Activated T-cell treated with anti-CD3 and anti-CD28 coated beads, Interleukin-2, amount 50 U/mL, for 24 hours (primary cell): ENCODE data around the gene PCDHA5.
"Not testable (repeated sequence)": the region's sequence is repeated elsewhere in the genome, so short reads cannot be mapped to it uniquely, and the experiment has no call there.

Experiments used
- DNase-seq: peaks from one replicate; pipeline ENCODE4 v3.0.0-alpha.2; 2020
- H3K27ac Mint-ChIP-seq: 2 replicates; pipeline ENCODE4 v1.8.0; 2020; ENCODE audit warnings: mild to moderate bottlenecking, mixed read lengths
- H3K27me3 Mint-ChIP-seq: 2 replicates; pipeline ENCODE4 v1.8.0; 2020; ENCODE audit warnings: mixed read lengths
- H3K36me3 Mint-ChIP-seq: 2 replicates; pipeline ENCODE4 v1.8.0; 2020; ENCODE audit warnings: low read depth, mixed read lengths
- H3K4me1 Mint-ChIP-seq: 2 replicates; pipeline ENCODE4 v1.8.0; 2020; ENCODE audit warnings: low read depth, mixed read lengths
- H3K4me3 Mint-ChIP-seq: 2 replicates; pipeline ENCODE4 v1.8.0; 2020; ENCODE audit warnings: mild to moderate bottlenecking, moderate library complexity, mixed read lengths
- H3K9me3 Mint-ChIP-seq: 2 replicates; pipeline ENCODE4 v1.8.0; 2020; ENCODE audit warnings: mixed read lengths

PCDHA5 gene

GRCh38 chr5:140821375-140822280, at the start of gene PCDHA5:
Gene PCDHA5, plus strand, starts transcription at chr5:140821613.
- peak; percentile 32 for DNase-seq
- no peak within 1 kb of the TSS for H3K4me3 Mint-ChIP-seq
- peaks cover 17% of the 10 kb centered on the region for H3K9me3 Mint-ChIP-seq
- H3K27me3 Mint-ChIP-seq, result peaks cover 28% of the 10 kb centered on the region
- H3K27ac Mint-ChIP-seq, result no peak within 1 kb of the TSS
- peaks cover 6% of the 10 kb centered on the region for H3K36me3 Mint-ChIP-seq
- no peaks in the 10 kb centered on the region for H3K4me1 Mint-ChIP-seq

GRCh38 chr5:140780512-140780911, 40.9 kb upstream of the PCDHA5 start:
- peaks cover 20% of the 10 kb centered on the region for H3K36me3 Mint-ChIP-seq
- H3K4me3 Mint-ChIP-seq, result no peak overlapping the region
- H3K27ac Mint-ChIP-seq, result no peak overlapping the region
- DNase-seq, result no peak
- peaks cover 21% of the 10 kb centered on the region for H3K27me3 Mint-ChIP-seq
- peaks cover 74% of the 10 kb centered on the region for H3K9me3 Mint-ChIP-seq
- H3K4me1 Mint-ChIP-seq, result no peaks in the 10 kb centered on the region

DNA sequence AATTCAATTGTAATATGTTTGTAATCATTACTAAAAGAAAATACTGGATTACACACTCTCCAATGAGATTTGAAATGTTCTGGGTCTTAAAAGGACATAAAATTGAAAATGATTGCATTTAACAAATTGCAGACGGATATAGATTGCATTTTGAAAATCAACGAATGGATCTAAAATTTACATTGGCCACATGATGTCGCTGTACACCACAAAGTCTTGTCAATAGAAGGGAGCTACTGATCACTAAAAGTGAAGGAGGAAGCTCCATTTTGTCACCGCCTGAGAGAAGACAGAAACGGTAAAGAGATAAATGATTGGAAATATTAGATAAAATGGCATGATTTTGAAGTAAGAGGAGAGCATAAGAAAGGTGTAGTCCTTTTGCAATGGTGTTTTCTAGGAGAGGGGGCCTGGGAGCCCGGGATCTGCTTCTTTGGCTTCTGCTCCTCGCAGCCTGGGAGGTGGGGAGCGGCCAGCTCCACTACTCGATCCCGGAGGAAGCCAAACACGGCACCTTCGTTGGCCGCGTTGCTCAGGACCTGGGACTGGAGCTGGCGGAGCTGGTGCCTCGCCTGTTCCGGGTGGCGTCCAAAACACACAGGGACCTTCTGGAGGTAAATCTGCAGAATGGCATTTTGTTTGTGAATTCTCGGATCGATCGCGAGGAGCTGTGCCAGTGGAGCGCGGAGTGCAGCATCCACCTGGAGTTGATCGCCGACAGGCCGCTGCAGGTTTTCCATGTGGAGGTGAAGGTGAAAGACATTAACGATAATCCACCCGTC, 35.3 kb upstream of the PCDHA5 start, which contains the start of gene PCDHA1:
Gene PCDHA1 (plus strand): TSS at position 236 of the 782 bp plus-strand sequence.
- DNase-seq, result no peak
- Mint-ChIP-seq H3K4me3 (no peak within 1 kb of the TSS), H3K27ac (no peak within 1 kb of the TSS), H3K36me3 (peaks cover 25% of the 10 kb centered on the region), H3K9me3 (peaks cover 64% of the 10 kb centered on the region), H3K27me3 (peaks cover 58% of the 10 kb centered on the region), H3K4me1 (no peaks in the 10 kb centered on the region)

- not testable (repeated sequence) for DNase-seq, H3K4me1 Mint-ChIP-seq, H3K27ac Mint-ChIP-seq, H3K4me3 Mint-ChIP-seq
- H3K36me3 Mint-ChIP-seq, result peaks cover 21% of the 10 kb centered on the region
- peaks cover 63% of the 10 kb centered on the region for H3K9me3 Mint-ChIP-seq
- H3K27me3 Mint-ChIP-seq, result peaks cover 68% of the 10 kb centered on the region
Measured at GRCh38 chr5:140787422-140787821, 34.0 kb upstream of the PCDHA5 start.

- not testable (repeated sequence) for DNase-seq, H3K4me3 Mint-ChIP-seq, H3K4me1 Mint-ChIP-seq, H3K27ac Mint-ChIP-seq
- H3K36me3 Mint-ChIP-seq, result peaks cover 21% of the 10 kb centered on the region
- peaks cover 61% of the 10 kb centered on the region for H3K9me3 Mint-ChIP-seq
- peaks cover 74% of the 10 kb centered on the region for H3K27me3 Mint-ChIP-seq
Measured at GRCh38 chr5:140787849-140788504, 33.4 kb upstream of the PCDHA5 start.

GRCh38 chr5:140791089-140791488, 30.3 kb upstream of the PCDHA5 start:
- peaks cover 1% of the 10 kb centered on the region for H3K4me1 Mint-ChIP-seq
- no peak overlapping the region for H3K27ac Mint-ChIP-seq
- H3K4me3 Mint-ChIP-seq, result no peak overlapping the region
- no peak for DNase-seq
- H3K27me3 Mint-ChIP-seq, result peaks cover 83% of the 10 kb centered on the region
- H3K9me3 Mint-ChIP-seq, result peaks cover 66% of the 10 kb centered on the region
- peaks cover 29% of the 10 kb centered on the region for H3K36me3 Mint-ChIP-seq

DNA sequence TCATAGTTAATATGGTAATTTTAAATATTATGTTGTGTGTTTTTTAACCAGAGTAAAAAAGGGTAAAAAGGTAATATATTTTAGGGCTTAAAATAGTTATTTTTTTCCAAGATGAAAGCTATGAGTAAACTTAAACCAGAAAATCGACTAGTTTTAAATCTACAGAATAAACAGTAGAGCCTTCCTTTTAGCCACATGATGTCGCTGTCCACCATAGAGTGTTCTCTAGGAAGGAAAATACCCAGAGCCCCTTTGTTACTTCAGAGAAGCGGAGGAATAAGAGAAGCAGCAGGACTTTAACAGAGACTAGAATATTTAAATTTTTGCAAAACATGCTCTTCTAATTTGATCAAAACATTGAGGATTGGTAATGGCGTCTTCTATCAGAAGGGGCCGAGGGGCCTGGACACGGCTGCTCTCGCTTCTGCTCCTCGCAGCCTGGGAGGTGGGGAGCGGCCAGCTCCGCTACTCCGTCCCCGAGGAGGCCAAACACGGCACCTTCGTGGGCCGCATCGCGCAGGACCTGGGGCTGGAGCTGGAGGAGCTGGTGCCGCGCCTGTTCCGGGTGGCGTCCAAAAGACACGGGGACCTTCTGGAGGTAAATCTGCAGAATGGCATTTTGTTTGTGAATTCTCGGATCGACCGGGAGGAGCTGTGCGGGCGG, 26.7 kb upstream of the PCDHA5 start, which contains the start of gene PCDHA2:
Gene PCDHA2 (plus strand): TSS at position 258 of the 664 bp plus-strand sequence.
- Mint-ChIP-seq H3K4me1 (peaks cover 1% of the 10 kb centered on the region), H3K27ac (no peak within 1 kb of the TSS), H3K36me3 (peaks cover 11% of the 10 kb centered on the region), H3K9me3 (peaks cover 53% of the 10 kb centered on the region), H3K4me3 (no peak within 1 kb of the TSS), H3K27me3 (peaks cover 57% of the 10 kb centered on the region)
- DNase-seq, result no peak

GRCh38 chr5:140795259-140795641, 26.2 kb upstream of the PCDHA5 start:
- Mint-ChIP-seq H3K4me3 (no peak overlapping the region), H3K9me3 (peaks cover 50% of the 10 kb centered on the region), H3K36me3 (peaks cover 10% of the 10 kb centered on the region)

GRCh38 chr5:140796072-140796717, 25.2 kb upstream of the PCDHA5 start:
- peaks cover 49% of the 10 kb centered on the region for H3K9me3 Mint-ChIP-seq
- not testable (repeated sequence) for DNase-seq, H3K4me1 Mint-ChIP-seq

More at GRCh38 chr5:140795259-140795641, 26.2 kb upstream of the PCDHA5 start:
- Mint-ChIP-seq H3K27ac (no peak overlapping the region), H3K27me3 (peaks cover 58% of the 10 kb centered on the region), H3K4me1 (peaks cover 1% of the 10 kb centered on the region)
- DNase-seq, result no peak

DNA sequence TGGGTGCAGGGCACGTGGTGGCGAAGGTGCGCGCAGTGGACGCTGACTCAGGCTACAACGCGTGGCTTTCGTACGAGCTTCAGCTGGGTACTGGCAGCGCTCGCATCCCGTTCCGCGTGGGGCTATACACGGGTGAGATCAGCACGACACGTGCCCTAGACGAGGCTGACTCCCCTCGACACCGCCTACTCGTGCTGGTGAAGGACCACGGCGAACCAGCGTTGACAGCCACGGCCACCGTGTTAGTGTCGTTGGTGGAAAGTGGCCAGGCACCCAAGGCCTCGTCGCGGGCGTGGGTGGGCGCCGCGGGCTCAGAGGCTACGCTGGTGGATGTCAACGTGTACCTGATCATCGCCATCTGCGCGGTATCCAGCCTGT, 24.7 kb upstream of the PCDHA5 start:
- no peak overlapping the region for H3K4me3 Mint-ChIP-seq
- DNase-seq, result no peak
- peaks cover 65% of the 10 kb centered on the region for H3K27me3 Mint-ChIP-seq
- H3K9me3 Mint-ChIP-seq, result peaks cover 46% of the 10 kb centered on the region
- no peak overlapping the region for H3K27ac Mint-ChIP-seq
- peaks cover 18% of the 10 kb centered on the region for H3K36me3 Mint-ChIP-seq
- peaks cover 1% of the 10 kb centered on the region for H3K4me1 Mint-ChIP-seq

More at GRCh38 chr5:140796072-140796717, 25.2 kb upstream of the PCDHA5 start:
- Mint-ChIP-seq H3K36me3 (peaks cover 14% of the 10 kb centered on the region), H3K27me3 (peaks cover 63% of the 10 kb centered on the region)
- H3K27ac Mint-ChIP-seq, H3K4me3 Mint-ChIP-seq: not testable (repeated sequence)

DNA sequence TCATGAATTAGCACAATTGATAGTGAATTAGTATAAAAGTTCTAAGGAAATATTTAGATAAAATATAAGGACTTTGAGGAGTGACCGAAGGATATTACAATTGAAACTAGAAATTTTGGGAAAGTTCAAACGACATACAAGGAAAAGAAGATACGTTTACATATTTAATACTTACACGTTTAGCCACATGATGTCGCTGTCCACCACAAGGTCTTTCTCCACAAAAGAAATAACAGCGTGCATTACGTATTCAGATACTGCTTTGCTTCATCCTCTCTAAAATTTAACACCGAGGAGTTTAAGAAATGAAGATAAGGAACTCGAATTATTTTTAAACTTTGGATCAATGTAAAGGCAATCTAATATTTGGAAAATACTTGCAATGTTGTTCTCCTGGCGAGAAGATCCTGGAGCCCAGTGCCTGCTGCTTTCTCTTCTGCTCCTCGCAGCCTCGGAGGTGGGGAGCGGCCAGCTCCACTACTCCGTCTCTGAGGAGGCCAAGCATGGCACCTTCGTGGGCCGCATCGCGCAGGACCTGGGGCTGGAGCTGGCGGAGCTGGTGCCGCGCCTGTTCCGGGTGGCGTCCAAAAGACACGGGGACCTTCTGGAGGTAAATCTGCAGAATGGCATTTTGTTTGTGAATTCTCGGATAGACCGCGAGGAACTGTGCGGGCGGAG, 20.5 kb upstream of the PCDHA5 start, which contains the start of gene PCDHA3:
Gene PCDHA3 (plus strand): TSS at position 242 of the 678 bp plus-strand sequence.
- Mint-ChIP-seq H3K27ac (peak within 1 kb of the TSS; percentile 22), H3K27me3 (peaks cover 53% of the 10 kb centered on the region), H3K4me3 (no peak within 1 kb of the TSS), H3K4me1 (no peaks in the 10 kb centered on the region), H3K36me3 (peaks cover 18% of the 10 kb centered on the region), H3K9me3 (peaks cover 36% of the 10 kb centered on the region)
- no peak for DNase-seq

DNA sequence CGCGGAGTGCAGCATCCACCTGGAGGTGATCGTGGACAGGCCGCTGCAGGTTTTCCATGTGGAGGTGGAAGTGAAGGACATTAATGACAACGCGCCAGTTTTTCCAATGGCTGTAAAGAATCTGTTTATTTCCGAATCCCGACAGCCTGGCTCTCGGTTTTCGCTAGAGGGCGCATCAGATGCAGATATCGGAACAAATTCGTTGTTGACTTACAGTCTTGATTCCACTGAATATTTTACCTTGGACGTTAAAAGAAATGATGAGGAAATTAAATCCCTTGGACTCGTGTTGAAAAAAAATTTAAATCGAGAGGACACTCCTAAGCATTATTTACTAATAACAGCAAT, 19.9 kb upstream of the PCDHA5 start:
- Mint-ChIP-seq H3K36me3 (peaks cover 18% of the 10 kb centered on the region), H3K9me3 (peaks cover 34% of the 10 kb centered on the region), H3K27me3 (peaks cover 57% of the 10 kb centered on the region), H3K4me3 (no peak overlapping the region), H3K4me1 (no peaks in the 10 kb centered on the region), H3K27ac (peak overlapping the region; percentile 22)
- DNase-seq, result no peak

- Mint-ChIP-seq H3K9me3 (peaks cover 37% of the 10 kb centered on the region), H3K36me3 (peaks cover 20% of the 10 kb centered on the region), H3K27me3 (peaks cover 65% of the 10 kb centered on the region)
- not testable (repeated sequence) for H3K27ac Mint-ChIP-seq, DNase-seq, H3K4me3 Mint-ChIP-seq, H3K4me1 Mint-ChIP-seq
Measured at GRCh38 chr5:140802381-140802780, 19.0 kb upstream of the PCDHA5 start.
